GM21786 (cell line): ENCODE results near the gene FAM177A1.
"Not testable (repeated sequence)": the region's sequence is repeated elsewhere in the genome, so short reads cannot be mapped to it uniquely, and the experiment has no call there.

Experiments
- ATAC-seq: cut with Tn5 transposase; IDR thresholded peaks from one replicate; pipeline ENCODE4 v1.9.1; 2021; ENCODE audit not compliant: unreplicated experiment

The FAM177A1 gene, protein sequence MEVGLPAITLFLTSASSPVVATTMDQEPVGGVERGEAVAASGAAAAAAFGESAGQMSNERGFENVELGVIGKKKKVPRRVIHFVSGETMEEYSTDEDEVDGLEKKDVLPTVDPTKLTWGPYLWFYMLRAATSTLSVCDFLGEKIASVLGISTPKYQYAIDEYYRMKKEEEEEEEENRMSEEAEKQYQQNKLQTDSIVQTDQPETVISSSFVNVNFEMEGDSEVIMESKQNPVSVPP

DNA sequence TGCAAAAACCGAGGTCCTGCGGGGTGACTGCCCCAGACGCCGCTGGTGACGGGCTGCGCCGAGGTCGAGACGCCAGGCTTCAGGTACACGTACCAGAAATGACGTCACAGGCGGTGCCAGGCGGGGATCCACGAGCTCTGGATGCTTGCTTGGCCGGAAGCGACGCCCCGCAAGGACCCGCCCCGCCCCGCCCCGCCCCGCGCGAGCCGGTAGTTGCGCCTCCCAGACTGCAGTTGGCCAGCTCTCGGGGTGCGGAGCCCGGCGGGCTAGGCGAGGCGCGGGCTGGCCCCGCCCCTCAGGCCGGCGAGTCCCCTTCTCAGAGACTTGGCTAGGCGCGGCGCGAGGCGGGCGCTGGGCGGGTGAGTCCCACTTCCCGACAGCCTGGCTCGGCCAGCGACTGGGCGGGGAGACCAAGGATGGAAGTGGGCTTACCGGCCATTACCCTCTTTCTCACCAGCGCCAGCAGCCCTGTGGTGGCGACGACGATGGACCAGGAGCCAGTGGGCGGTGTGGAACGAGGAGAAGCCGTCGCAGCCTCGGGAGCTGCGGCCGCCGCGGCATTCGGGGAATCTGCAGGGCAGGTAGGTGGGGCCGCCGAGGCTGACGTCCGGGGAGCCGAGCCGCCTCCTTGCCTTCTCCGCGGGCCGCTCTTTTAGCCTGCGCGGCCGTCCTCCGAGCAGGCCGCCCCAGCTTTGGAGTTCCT is at the start of gene FAM177A1:
TSS of gene FAM177A1 (plus strand) at position 225 of the 703 bp plus-strand sequence. CDS start at position 417, 192 bp downstream.
- ATAC-seq, result peak; percentile 92

GRCh38 chr14:34997762-34998161 is 48.3 kb upstream of the FAM177A1 start:
- ATAC-seq, result no peak

- no peak for ATAC-seq
Measured at GRCh38 chr14:34999500-34999899, 46.6 kb upstream of the FAM177A1 start.

- no peak for ATAC-seq
Measured at GRCh38 chr14:35001621-35002020, 44.5 kb upstream of the FAM177A1 start.

DNA sequence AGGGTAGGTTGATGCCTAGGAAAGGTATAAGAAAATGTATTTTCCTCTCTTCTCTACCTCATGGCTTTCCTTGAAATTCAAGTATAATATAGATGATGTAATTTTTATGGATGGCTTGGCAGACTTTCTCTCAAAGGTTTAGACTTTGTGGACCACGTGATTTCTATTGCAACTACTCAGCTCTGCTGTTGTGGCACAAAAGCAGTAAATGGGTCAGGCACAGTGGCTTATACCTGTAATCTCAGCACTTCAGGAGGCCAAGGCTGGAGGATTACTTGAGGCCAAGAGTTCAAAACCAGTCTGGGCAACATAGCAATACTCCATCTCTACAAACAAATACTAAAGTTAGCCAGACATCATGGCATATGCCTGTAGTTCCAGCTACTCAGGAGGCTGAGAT is 41.2 kb upstream of the FAM177A1 start:
- ATAC-seq, result no peak

DNA sequence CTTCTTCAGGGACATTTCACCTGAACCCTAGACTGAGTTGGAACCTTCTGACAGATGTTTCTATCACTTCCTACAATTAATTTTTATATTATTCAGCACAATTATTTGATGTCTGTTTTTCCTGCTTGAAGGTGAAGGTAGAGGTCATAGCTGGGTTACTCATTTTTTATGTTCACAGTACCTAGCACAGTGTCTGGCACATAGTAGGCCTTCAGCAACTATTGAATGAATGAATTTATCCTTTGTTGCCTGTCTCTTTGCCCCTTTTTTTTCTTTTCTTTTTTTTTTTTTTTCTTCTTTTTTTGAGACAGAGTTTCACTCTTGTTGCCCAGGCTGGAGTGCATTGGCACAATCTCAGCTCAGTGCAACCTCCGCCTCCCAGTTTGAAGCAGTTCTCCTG is 29.5 kb upstream of the FAM177A1 start:
- ATAC-seq, result no peak

GRCh38 chr14:35020713-35021112 is 25.4 kb upstream of the FAM177A1 start:
- ATAC-seq, result no peak

GRCh38 chr14:35028435-35028834 is 17.6 kb upstream of the FAM177A1 start:
- no peak for ATAC-seq

- ATAC-seq, result no peak
Measured at GRCh38 chr14:35032562-35032961, 13.5 kb upstream of the FAM177A1 start.

DNA sequence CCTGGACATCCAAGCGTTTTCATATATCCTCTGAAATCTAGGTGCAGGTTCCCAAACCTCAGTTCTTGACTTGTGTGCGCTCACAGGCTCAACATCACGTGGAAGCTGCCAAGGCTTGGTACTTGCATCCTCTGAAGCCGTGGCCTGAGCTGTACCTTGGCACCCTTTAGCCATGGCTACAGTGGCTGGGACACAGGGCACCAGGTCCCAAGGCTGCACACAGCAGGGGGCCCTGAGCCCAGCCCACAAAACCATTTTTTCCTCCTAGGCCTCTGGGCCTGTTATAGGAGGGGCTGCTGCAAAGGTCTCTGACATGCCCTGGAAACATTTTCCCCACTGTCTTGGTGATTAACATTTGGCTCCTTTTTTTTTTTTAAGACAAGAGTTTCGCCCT is 11.6 kb upstream of the FAM177A1 start:
- no peak for ATAC-seq

- ATAC-seq, result not testable (repeated sequence)
Measured at GRCh38 chr14:35034944-35035554, 11.0 kb upstream of the FAM177A1 start.

GRCh38 chr14:35038312-35038711 is 7.8 kb upstream of the FAM177A1 start:
- ATAC-seq, result not testable (repeated sequence)

DNA sequence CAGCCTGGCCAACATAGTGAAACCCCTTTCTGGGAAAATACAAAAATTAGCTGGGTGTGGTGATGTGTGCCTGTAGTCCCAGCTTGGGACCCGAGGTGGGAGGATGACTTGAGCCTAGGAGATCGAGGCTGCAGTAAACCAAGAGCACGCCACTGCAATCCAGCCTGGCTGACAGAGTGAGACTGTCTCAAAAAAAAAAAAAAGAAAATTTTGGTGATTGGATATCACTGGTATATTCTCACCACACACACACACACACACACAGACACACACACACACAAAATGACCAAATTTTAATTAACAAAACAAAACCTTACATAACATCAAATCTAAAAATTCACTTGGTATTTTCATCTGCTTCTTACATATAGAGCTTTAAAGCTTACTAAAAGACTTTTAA is 3.4 kb upstream of the FAM177A1 start:
- ATAC-seq, result no peak

DNA sequence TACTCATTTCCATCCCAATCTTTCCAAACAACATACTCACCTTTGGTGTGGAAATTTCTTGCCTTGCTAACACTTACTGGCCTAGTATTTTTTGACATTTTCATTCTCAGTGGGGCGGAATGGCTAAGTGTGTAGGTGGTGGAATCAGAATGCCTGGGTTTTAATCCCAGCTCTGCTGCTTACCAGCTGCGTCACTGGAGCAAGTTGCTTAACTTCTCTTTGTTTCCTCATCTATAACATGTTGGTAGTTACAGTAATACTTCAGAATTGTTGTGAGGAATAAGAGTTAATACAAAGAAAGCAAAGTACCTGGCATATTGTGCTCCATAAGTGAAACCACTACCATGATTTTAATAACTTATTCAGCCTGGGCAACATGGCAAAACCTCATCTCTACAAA is 3.0 kb upstream of the FAM177A1 start:
- ATAC-seq, result no peak

GRCh38 chr14:35044939-35045797 is 904 bp upstream of the FAM177A1 start:
- no peak for ATAC-seq

GRCh38 chr14:35045798-35046047 is 349 bp upstream of the FAM177A1 start:
- no peak for ATAC-seq

DNA sequence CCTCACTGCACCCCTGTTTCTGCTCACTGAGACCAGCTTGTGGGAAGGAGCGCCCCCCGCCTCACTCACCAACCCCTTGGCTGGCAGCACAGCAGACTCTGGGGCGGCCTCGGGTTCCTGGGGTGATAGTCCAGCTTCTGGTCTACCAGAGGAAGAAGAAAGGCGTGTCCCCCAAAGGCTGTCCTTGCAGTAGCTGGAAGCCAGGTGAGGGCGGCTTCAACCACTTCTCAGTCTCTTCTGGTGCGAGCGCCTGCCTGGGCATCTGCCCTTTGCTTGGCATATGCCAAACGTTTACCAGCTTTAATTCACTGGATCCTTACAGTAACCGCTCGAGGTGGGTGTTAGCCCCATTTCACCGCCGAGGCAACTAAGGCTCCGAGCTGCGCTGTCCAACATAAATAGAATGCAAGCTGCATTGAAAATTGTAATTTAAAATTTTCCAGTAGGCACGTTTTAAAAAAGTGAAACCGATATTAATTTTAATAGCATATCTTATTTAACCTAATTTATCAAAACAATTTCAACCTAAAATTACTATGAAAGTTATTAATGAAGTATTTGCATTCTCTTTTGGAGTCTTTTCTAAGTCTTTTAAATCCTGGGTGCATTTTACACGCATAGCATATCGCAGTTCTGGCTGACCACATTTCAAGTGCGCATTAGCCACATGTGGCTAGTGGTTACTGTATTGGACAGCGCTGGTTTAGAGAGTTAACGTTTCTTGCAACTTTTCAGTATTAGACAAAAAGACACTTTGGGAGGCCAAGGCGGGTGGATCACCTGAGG is 872 bp downstream of the FAM177A1 start:
- ATAC-seq, result peak; percentile 20

DNA sequence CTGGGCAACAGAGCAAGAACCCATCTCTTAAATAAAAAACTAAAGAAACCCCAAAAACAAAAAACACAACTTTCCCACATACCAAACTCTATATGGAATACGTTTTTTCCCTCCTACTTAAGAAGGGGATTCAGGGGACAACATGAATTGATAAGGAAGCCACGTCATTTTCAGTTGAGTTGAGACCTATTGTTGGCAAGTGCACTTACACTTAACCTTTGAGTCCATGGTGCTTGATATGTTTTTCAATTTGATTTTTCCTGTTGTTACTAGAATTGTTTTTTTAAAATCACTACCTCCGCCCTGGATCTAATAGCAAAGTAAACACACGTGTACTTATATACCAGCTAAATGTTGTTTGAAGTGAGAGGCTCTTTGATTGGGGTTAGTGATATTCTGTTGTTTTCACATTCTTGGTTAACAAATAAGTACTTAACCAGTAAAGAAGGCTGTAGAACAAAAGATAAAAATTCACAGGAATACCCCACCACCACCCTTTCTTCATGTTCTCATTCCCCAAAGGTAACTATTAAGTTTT is 2.0 kb downstream of the FAM177A1 start:
- ATAC-seq, result no peak

DNA sequence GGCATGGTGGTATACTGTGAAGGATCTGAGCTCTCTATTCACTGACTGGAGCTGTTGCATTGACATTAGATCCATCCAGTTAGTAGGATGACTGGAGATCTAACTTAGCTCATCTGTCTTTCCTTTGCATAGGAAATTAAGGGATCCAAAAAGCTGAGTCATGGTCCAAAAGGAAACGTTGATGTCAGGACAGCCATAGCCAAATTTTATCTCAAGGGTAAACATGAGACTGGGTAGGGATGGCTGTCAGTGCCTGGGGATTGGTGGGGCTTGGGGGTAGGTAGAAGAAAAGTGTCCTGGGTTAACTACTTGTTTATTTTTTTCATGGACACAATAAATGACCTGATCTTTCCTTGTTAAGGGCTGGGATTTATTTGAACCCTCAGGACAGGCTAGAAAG is 4.6 kb downstream of the FAM177A1 start:
- no peak for ATAC-seq

DNA sequence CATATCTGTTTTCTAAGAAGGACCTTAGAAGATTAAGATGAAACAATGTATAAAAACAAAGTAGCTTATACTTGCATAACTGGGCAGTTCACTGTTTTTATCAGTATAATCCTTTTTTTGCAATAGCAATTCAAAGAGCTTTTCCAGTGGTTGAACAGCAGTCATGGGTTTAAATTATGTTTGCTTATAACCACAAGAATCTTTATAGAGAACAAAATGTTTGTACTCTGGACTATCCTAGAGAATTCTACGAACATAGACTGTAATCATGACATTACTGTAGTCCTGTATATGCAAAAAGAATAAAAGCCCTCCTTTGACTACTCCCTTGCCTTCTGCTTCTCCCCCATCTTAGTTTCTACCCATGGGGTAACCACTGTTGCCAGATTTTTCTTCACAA is 5.7 kb downstream of the FAM177A1 start:
- ATAC-seq, result no peak

DNA sequence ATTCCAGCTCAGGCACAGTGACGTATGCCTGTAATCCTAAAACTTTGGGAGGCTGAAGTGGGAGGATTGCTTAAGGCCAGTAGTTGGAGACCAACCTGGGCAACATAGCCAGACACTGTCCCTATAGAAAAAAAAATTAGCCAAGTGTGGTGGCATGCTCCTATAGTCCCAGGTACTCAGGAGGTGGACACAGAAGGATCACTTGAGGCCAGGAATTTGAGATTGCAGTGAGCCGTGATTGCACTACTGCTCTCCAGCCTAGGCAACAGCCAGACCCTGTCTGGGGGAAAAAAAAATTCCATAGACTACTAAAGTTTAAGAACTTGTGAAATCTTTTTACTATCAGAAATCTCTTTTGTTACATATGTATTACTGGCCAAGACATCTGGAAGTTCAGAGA is 6.6 kb downstream of the FAM177A1 start:
- no peak for ATAC-seq
